ENCODE data around the gene MARVELD3.

DNA sequence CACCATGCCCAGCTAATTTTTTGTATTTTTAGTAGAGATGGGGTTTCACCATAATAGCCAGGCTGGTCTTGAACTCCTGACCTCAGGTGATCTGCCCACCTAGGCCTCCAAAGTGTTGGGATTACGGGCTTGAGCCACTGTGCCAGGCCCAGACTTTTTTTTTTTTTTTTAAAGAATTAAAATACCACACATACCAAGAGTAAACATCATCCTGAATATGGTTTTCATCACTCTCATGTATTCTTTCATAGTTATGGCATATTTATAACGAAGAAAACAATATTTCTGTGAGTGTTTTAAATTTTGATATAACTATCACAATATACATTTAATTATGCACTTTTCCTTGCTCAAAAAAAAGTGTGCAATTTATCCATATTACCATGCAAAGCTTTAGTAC is 48.2 kb downstream of the MARVELD3 start:
- TF ChIP-seq, protein P1, sequence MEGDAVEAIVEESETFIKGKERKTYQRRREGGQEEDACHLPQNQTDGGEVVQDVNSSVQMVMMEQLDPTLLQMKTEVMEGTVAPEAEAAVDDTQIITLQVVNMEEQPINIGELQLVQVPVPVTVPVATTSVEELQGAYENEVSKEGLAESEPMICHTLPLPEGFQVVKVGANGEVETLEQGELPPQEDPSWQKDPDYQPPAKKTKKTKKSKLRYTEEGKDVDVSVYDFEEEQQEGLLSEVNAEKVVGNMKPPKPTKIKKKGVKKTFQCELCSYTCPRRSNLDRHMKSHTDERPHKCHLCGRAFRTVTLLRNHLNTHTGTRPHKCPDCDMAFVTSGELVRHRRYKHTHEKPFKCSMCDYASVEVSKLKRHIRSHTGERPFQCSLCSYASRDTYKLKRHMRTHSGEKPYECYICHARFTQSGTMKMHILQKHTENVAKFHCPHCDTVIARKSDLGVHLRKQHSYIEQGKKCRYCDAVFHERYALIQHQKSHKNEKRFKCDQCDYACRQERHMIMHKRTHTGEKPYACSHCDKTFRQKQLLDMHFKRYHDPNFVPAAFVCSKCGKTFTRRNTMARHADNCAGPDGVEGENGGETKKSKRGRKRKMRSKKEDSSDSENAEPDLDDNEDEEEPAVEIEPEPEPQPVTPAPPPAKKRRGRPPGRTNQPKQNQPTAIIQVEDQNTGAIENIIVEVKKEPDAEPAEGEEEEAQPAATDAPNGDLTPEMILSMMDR (IDR thresholded peaks at IDR 0.05; ENCODE audit: poor library complexity): no peak
- no peak for TF ChIP-seq EZH2phosphoT487 (IDR thresholded peaks at IDR 0.05; ENCODE audit: low read depth, severe bottlenecking, unreplicated experiment)
